ENCODE results near the gene STRA8. TPM values are rescaled to one million over a fixed set of nuclear protein-coding genes. Genes with fewer than 3 reads are reported as not detected.

Gene STRA8, protein sequence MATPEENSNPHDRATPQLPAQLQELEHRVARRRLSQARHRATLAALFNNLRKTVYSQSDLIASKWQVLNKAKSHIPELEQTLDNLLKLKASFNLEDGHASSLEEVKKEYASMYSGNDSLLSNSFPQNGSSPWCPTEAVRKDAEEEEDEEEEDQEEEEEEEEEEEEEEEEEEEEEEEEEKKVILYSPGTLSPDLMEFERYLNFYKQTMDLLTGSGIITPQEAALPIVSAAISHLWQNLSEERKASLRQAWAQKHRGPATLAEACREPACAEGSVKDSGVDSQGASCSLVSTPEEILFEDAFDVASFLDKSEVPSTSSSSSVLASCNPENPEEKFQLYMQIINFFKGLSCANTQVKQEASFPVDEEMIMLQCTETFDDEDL
- not detected in 2 replicates for total RNA-seq

DNA sequence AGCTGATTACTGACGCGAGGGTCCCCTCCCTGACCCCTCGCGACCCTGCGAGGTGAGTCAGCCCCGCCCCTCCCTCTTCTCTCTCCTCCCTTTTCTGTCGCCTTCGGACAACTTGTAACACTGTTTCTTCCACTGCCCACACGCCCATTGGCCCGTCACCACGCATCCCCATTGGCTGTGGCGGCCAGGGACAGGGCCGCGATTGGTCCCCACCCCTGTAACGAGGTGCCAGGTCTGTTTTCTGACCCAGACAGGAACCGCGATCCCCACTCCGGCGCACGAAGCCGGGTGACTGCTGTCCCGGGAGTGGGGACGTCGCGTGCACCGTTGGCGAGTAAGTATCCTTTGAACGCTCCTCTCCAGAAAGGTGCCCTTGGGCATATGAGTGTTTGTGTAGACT lies at the start of gene STRA8:
Gene STRA8 (plus strand): TSS at position 269 of the 400 bp plus-strand sequence. CDS start 6,687 bp downstream, outside the sequence.

DNA sequence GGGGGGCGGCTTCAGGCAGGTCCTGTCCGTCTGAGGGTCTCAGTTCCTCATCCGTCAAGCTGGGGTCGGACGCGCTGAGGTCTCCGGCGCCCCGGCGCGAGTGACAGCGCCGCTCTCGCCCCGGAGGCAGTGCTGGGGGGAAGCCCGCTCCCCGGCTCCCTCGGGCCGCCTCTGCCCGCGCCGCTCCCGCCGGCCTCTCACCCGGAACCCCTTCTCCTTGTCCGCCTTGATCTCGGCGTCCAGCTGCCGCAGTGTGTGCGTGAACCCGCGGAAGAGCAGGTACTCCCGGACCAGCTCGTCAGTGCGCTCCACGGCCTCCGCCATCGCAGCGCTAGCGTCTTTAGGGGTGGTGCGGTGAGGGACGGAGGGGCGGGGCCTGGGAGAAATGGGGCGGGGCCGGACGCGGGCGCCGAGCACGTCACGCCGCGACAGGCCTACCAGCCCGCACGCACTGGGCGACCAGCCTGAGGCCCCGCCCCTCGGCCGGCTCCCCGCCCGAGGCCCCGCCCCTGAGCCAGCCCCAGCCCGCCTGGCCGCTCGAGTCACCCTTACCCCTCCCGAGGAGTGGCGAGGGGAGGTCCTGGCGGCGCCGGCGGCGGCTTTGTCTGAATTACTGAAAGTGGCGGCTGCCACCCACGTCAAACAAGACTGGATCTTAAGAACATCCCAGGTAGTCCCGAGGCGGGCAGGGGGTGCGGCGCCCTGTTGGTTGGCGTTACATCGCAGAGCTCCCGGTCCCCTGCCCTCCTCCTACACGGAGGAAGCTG lies 22.3 kb upstream of the STRA8 start, which contains the start of gene WDR91:
Gene WDR91 (minus strand): TSS at position 348 of the 767 bp plus-strand sequence. CDS start 24 bp downstream, at position 324.

Small RNA genes within 50 kb of the gene (small RNA-seq; reads per million reads assigned to genes)
- gene MIR6509, result 0.52 reads per million, percentile 29 among the genes with 10 or more reads in this experiment

Other genes with a start within 250 kb of the STRA8 start
- 0.11 and 0.39 TPM in 2 replicates for gene AGBL3, start 247.3 kb upstream of the STRA8 start, total RNA-seq
- 0.39 TPM in 1 of 2 replicates, not detected in the other for gene TMEM140, start 85.8 kb upstream of the STRA8 start, total RNA-seq
- 64.5 and 65.6 TPM in 2 replicates for gene CYREN, start 63.1 kb upstream of the STRA8 start, total RNA-seq
- gene WDR91, start 22.3 kb upstream of the STRA8 start, total RNA-seq, result 15.2 and 16.1 TPM in 2 replicates

Measured in placental epithelial cell (primary cell).